Coronary artery (tissue), 2 donors: Measurements from ENCODE around the gene OPN1SW.

Source experiments
- DNase-seq: peaks from one replicate; pipeline ENCODE4 v3.0.0-alpha.2; 2017; ENCODE audit warnings: low spot score
- H3K27ac ChIP-seq, 2 donors: fragments of 200-600 bp; sonication (generic); one replicate each; pipeline ENCODE4 v1.5.1; 2016 to 2019
- H3K4me3 ChIP-seq: fragments of 200-600 bp; sonication (generic); 2 replicates; pipeline ENCODE4 v1.5.1; 2016; ENCODE audit warnings: mild to moderate bottlenecking, moderate library complexity
- TF ChIP-seq, protein P1 (sequence below): fragments of 200-600 bp; sonication (generic); IDR thresholded peaks from one replicate; pipeline ENCODE4 v1.5.1; 2019; ENCODE audit warnings: antibody characterized with exemption

OPN1SW gene

DNA sequence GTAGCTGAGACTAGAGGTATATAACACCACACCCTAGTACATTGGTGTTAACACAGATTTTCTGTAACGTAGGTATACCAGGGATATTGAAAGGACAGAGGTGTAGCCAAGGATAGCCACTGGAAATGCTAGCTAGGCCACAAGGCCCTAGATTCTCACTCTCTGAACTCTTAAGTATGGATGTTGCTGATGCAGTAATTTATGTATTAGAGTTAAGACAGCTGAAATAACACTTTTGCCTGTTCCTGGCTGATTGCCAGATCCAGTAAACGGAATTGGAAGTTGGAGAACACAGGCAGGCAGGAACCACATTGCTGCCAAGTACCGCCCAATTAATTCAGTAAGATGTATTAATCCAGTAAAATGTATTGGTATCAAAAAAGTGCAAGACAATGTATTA lies 34.6 kb downstream of the OPN1SW start:
- Histone ChIP-seq H3K4me3 (peak overlapping the region; percentile 82), H3K27ac (peak overlapping the region; percentile 25 to 92)
- no peak for DNase-seq
- TF ChIP-seq, protein P1, sequence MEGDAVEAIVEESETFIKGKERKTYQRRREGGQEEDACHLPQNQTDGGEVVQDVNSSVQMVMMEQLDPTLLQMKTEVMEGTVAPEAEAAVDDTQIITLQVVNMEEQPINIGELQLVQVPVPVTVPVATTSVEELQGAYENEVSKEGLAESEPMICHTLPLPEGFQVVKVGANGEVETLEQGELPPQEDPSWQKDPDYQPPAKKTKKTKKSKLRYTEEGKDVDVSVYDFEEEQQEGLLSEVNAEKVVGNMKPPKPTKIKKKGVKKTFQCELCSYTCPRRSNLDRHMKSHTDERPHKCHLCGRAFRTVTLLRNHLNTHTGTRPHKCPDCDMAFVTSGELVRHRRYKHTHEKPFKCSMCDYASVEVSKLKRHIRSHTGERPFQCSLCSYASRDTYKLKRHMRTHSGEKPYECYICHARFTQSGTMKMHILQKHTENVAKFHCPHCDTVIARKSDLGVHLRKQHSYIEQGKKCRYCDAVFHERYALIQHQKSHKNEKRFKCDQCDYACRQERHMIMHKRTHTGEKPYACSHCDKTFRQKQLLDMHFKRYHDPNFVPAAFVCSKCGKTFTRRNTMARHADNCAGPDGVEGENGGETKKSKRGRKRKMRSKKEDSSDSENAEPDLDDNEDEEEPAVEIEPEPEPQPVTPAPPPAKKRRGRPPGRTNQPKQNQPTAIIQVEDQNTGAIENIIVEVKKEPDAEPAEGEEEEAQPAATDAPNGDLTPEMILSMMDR = no peak

DNA sequence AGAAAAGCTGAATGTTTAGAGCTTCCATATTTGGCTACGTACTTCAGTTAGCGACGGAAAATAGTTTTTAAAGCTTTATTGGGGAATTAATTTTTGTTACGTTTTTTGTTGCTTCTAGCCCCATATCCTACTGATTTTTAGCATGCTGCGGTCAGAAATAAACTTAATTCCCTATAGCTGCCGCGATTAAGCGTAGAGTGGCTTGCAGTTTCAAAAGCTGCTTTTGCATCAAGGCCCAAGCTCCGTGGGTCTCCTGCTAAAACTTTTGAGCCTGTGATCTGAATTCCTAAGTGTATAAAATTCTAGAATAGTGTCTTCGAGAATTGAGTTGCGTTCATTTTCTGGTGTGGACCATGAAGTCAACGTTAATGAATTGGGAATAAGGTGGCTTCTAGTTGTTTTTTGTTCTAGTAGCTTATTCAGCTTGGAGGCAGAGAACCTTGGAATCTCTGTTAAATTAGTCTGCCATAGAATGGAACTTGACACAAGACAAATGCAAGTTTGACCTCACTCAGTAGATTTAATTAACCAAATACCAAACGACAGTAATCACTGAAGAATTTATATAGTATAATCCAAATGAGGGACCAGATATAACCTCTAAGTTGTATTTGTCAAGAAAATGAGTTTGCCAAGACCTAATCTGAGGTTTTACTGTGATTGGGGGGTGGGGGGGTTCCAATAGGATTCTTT lies 35.5 kb downstream of the OPN1SW start:
- no peak for DNase-seq
- H3K27ac ChIP-seq = peak overlapping the region; percentile 92 to 94
- TF ChIP-seq, protein P1 = no peak
- H3K4me3 ChIP-seq = peak overlapping the region; percentile 82

DNA sequence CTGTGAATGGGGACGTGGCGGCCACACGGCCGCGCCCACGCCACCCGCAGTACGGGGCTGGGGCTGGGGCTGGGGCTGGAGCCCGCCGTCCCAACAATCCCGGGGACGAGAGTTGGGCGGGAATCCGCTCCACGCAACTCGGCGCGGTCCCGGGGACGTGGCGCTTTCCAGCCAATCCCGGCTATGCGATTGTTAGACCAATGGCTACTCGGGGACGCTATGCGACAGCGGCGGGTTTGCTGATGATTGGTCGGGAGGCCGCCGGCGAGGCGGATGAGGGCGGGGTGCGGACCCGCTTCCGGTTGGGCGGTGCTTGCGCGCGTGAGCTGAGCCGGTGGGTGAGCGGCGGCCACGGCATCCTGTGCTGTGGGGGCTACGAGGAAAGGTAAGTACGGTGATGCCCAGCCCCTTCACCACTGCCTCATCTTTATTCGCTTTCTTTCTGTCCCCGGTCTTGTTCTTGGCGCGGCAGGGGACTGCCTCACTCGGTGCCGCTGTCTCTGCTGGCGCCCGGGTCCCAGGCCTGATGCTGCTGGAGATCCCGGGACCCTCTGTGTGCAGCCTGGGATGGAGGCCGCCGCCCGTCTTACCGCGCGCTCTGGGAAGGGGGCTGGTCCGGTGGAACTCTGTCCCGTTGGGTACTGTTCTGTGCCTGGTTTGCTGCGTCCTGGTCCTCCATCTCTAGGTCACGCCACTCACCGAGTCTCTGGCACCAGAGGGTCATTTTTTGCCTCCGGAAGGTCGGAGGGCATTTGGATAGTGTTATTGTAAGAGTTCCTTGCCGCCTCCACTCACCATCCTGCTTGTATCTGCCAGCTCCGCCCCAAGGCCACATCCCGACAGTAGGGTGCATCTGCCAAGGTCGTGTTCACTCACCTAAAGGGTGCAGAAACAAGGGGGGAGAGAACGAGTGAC lies 36.3 kb downstream of the OPN1SW start, which contains the start of gene CALU:
Gene CALU (plus strand): TSS at position 312 of the 915 bp plus-strand sequence. CDS start 9,225 bp downstream, outside the sequence.
- TF ChIP-seq, protein P1 = no peak
- peak within 1 kb of the TSS; percentile 82 for H3K4me3 ChIP-seq

DNA sequence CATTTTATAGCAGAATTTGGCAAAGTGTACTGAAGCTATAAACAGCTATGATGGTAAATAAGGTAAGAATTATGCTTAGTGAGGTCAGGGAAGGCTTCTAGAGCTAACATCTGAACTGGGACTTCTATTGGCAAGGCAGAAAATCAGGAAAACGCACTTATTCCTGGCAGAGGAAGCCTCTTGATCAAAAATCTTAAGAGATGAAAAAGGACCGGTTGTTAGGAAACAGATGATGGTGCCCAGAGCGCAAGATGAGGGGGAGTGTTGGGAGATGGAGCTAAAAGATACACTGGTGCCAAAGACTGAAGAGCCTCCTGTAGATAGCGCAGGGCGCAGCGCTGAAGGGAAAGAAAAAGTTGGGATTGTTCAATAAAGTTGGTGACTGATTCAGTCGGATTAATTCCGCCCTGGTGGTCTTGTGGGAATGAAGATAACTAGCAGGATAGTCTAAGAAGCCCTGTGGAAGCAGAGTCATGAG lies 37.0 kb downstream of the OPN1SW start:
- no peak for DNase-seq
- Histone ChIP-seq H3K4me3 (peak overlapping the region; percentile 82), H3K27ac (peak overlapping the region; percentile 92 to 94)
- TF ChIP-seq, protein P1 = no peak

More for the DNA sequence above, 36.3 kb downstream of the OPN1SW start, which contains the start of gene CALU:
- DNase-seq = peak; percentile 98
- H3K27ac ChIP-seq = peak within 1 kb of the TSS; percentile 92 to 94

DNA sequence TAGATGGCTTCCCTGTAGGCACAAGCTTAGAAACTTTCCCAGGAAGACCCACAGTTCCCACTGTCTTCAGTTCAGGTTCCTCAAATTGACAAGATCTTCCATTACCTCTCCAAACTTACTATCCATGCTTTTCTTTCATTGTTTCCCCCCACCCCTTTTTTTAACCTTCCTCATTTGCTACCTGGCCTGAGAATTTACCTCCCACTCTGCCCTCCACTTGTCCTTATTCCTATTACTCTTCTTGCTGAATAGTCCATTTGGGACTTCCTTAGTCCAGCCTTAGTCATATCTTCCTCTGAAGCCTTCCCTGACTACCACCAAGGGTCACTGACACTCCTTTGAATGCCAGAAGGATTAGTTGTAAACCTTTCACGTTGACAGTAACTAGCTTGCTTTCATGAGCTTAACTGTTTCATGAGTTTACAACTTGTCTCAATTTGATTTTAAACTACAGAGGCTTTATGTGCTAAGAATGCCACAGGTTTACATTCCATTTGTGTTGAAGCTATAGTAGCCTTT lies 37.7 kb downstream of the OPN1SW start:
- Histone ChIP-seq H3K27ac (peak overlapping the region in 1 of 2 donors; percentile 94), H3K4me3 (no peak overlapping the region)
- TF ChIP-seq, protein P1 = no peak
- DNase-seq = no peak

DNA sequence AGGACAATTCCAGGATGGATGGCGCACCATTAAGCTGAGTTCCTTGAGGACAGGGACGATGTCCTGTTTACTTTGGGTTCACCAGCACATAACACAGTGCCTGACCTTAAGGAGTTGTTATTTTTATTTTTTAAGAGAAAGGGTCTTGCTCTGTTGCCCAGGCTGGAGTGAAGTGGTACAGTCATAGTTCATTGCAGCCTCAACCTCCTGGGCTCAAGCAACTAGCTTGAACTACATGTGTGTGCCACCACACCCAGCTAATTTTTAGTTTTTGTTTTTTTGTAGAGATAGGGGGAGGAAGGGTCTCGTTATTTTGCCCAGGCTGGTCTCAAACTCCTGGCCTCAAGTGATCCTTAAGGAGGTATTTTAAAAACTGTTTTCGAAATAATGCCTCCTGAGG lies 38.2 kb downstream of the OPN1SW start:
- no peak for DNase-seq
- TF ChIP-seq, protein P1 = no peak
- no peak overlapping the region for H3K4me3 ChIP-seq
- no peak overlapping the region for H3K27ac ChIP-seq
